ENCODE data around the gene KRT12.
A peak's percentile ranks its signal among the peaks of the same experiment; 100 is the strongest.

The KRT12 gene

DNA sequence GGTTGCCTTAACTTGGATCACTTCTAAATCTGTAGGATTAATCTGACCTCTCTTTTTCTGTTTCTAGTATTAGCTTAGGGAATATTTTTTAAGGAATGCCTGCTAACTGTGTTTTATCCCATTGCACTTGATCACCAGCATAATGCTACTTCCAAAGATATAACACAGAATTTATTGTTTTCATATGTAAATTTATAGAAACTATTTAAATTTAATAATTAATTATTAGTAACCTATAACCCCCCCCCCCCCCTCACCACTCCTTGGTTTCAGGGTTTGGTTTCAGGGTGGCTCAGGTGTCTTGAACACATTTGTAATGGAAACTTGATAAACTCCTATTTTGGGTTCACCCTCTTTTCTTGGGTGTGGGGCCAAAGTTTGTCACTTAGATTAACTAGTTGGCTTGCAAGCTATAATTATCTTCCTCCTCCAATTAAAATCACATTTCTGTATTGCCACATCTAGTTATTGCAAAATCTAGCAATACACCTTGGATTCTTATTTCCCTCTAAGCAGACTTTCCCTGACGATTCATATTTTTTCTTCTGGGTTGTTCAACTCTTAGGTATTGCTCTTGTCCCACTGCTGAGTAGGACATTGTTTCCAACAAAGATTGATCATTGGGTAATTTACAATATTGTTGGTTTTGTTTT, 18.3 kb downstream of the KRT12 start:
- H3K4me1 Mint-ChIP-seq, result no peaks in the 10 kb centered on the region
- no peaks in the 10 kb centered on the region for H3K9me3 Mint-ChIP-seq
- H3K4me3 Mint-ChIP-seq, result no peak overlapping the region
- peaks cover 8% of the 10 kb centered on the region for H3K27me3 Mint-ChIP-seq (ENCODE audit: low read depth)
- no peak overlapping the region for H3K27ac Mint-ChIP-seq
- H3K36me3 Mint-ChIP-seq (ENCODE audit: low read depth), result no peaks in the 10 kb centered on the region
- TF ChIP-seq, protein P1, sequence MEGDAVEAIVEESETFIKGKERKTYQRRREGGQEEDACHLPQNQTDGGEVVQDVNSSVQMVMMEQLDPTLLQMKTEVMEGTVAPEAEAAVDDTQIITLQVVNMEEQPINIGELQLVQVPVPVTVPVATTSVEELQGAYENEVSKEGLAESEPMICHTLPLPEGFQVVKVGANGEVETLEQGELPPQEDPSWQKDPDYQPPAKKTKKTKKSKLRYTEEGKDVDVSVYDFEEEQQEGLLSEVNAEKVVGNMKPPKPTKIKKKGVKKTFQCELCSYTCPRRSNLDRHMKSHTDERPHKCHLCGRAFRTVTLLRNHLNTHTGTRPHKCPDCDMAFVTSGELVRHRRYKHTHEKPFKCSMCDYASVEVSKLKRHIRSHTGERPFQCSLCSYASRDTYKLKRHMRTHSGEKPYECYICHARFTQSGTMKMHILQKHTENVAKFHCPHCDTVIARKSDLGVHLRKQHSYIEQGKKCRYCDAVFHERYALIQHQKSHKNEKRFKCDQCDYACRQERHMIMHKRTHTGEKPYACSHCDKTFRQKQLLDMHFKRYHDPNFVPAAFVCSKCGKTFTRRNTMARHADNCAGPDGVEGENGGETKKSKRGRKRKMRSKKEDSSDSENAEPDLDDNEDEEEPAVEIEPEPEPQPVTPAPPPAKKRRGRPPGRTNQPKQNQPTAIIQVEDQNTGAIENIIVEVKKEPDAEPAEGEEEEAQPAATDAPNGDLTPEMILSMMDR (IDR thresholded peaks at IDR 0.05; ENCODE audit: unreplicated experiment in 3 of 3), result no peak

DNA sequence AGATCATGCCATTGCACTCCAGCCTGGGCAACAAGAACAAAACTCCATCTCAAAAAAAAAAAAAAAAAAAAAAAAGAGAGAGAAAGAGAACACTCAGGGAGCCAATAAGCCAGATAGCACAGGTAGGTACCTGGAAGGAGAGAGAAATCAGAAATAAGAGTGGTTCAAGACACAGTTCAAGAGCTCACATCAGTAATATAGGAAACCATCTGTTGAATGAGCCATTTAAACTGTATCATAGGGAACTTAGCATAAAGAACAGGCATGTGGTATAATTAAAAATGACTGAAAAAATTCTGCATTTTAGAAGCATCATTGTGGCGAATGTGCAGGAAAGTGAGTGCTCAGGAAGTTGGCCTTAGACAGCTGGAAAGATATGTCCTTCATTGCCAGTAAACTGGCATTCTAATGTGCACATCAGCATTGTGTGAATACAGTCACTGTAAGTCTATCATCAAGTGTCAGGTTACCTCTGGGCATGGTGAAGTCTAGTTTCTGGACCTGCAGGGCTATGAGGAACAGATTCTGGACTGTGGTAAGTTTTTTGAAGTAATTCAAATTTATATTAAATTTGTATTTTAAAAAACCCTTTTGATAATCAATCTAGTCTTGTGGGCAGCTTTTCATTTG, 20.4 kb downstream of the KRT12 start:
- Mint-ChIP-seq H3K4me1 (no peaks in the 10 kb centered on the region), H3K27me3 (ENCODE audit: low read depth) (peaks cover 8% of the 10 kb centered on the region), H3K36me3 (ENCODE audit: low read depth) (no peaks in the 10 kb centered on the region), H3K27ac (no peak overlapping the region), H3K4me3 (no peak overlapping the region), H3K9me3 (no peaks in the 10 kb centered on the region)
- TF ChIP-seq, protein P1 (IDR thresholded peaks at IDR 0.05; ENCODE audit: unreplicated experiment in 3 of 3), result no peak

DNA sequence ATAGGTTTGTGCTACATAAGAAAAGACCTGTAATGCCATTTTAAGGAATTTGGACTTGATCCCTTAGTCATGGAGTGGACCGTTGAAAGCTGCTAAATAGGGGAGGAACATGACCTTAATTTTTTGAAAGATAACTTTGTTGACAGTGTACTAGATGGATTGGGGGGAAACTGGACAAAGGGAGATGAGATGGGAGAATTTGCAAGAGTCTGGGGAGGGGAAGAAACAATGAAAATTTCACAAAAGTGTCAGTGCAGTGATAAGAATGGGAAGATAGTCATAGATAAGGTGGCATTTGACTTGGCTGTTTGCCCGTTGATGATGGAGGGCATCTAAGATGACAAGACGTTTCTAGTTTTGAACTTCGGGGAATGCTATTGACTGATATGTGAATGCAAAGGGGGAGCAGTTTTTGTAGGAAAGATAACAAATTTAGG, 22.3 kb downstream of the KRT12 start:
- Mint-ChIP-seq H3K27ac (no peak overlapping the region), H3K4me1 (peaks cover 6% of the 10 kb centered on the region), H3K4me3 (no peak overlapping the region), H3K27me3 (ENCODE audit: low read depth) (peaks cover 8% of the 10 kb centered on the region), H3K36me3 (ENCODE audit: low read depth) (no peaks in the 10 kb centered on the region), H3K9me3 (no peaks in the 10 kb centered on the region)
- TF ChIP-seq, protein P1 (IDR thresholded peaks at IDR 0.05; ENCODE audit: unreplicated experiment in 3 of 3), result no peak

DNA sequence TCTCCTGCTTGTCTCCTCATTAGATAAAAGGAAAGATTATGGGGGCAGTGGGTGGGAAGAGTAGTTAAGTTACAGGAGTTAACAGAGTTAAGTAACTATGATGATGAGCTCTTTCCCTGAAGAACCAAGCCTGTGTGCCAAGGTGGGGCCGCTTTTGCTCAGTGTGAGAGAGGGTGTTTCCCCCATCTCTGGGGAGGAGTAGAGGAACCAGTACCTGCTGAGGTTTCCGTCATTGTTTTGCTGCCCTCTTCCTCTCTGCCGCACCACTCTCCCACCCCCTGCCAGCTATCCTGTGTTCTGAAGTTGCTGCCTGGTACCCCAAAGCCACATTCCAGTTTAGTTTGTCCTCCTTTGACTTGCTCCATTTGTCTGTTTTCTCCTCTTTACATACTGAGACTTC, 23.8 kb downstream of the KRT12 start:
- no peaks in the 10 kb centered on the region for H3K9me3 Mint-ChIP-seq

DNA sequence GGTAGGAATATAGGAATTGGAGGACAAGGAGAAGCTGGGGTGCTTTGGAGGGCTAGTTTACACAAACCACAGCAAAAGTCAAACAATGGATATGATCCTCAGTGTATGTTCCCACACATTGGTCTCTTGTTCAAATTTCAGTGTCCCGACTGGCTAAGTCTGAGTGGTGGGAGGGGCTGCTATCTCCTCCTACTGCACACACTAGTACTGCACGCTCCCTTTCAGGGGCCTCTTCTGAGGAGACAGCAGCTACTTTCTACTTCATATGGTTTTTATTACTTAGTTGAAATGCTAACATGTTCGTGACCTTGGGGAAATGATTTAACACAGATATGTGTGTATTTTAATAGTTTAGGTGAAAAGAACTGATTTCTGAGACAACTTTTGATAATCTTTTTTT, 25.8 kb downstream of the KRT12 start:
- Mint-ChIP-seq H3K27ac (peak overlapping the region; percentile 28 to 57 (median 46)), H3K4me3 (no peak overlapping the region), H3K36me3 (ENCODE audit: low read depth) (no peaks in the 10 kb centered on the region), H3K9me3 (no peaks in the 10 kb centered on the region), H3K4me1 (peaks cover 6% of the 10 kb centered on the region), H3K27me3 (ENCODE audit: low read depth) (peaks cover 8% of the 10 kb centered on the region)
- TF ChIP-seq, protein P1 (IDR thresholded peaks at IDR 0.05; ENCODE audit: unreplicated experiment in 3 of 3), result no peak

More for the DNA sequence above, 23.8 kb downstream of the KRT12 start:
- Mint-ChIP-seq H3K4me3 (no peak overlapping the region), H3K36me3 (ENCODE audit: low read depth) (no peaks in the 10 kb centered on the region), H3K4me1 (peaks cover 6% of the 10 kb centered on the region), H3K27ac (no peak overlapping the region), H3K27me3 (ENCODE audit: low read depth) (peaks cover 8% of the 10 kb centered on the region)
- TF ChIP-seq, protein P1 (IDR thresholded peaks at IDR 0.05; ENCODE audit: unreplicated experiment in 3 of 3), result no peak

DNA sequence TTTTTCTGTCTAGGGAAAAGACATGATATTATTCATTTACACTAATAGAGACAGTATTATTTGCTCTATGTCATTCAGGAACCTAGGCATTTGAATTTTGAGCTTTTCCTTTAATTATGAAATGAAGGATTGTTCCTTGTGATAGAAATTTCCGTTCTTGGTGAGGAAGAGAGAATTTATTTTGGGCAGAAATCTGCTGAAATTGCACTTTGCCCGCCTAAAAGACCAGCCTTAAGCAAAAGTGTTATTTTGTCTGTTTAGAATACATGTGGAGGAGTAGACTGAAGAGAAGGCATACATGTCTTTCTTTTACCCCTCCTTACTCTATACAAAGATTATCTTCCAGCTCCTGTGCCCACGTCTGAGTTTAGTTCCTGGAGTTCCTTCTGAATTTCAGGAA, 27.8 kb downstream of the KRT12 start:
- Mint-ChIP-seq H3K27ac (peak overlapping the region in 1 of 3 experiments; percentile 15), H3K4me1 (peaks cover 6% of the 10 kb centered on the region), H3K4me3 (no peak overlapping the region), H3K9me3 (no peaks in the 10 kb centered on the region), H3K27me3 (ENCODE audit: low read depth) (no peaks in the 10 kb centered on the region), H3K36me3 (ENCODE audit: low read depth) (peaks cover 11% of the 10 kb centered on the region)
- TF ChIP-seq, protein P1 (IDR thresholded peaks at IDR 0.05; ENCODE audit: unreplicated experiment in 3 of 3), result no peak
